C4-2B (cell line): ENCODE data around the gene LCNL1.

Source experiments
- H3K27ac ChIP-seq: fragments of 450-650 bp; 2 replicates; pipeline ENCODE4 v1.5.1; 2017
- CTCF ChIP-seq: fragments of 450-650 bp; conservative IDR thresholded peaks from 2 replicates; pipeline ENCODE4 v1.5.1; 2017; ENCODE audit warnings: mild to moderate bottlenecking
- ZFX ChIP-seq: fragments of 450-650 bp; IDR thresholded peaks from 2 replicates; pipeline ENCODE4 v1.6.1; 2017

The LCNL1 gene

GRCh38 chr9:136953771-136954269, 29.0 kb upstream of the LCNL1 start:
- TF ChIP-seq CTCF (no peak), ZFX (no peak)
- no peak overlapping the region for H3K27ac ChIP-seq

GRCh38 chr9:136954270-136955083, 28.3 kb upstream of the LCNL1 start:
- no peak for TF ChIP-seq CTCF
- no peak for TF ChIP-seq ZFX
- no peak overlapping the region for H3K27ac ChIP-seq

- no peak for TF ChIP-seq CTCF
- no peak for TF ChIP-seq ZFX
- no peak overlapping the region for H3K27ac ChIP-seq
Observed at GRCh38 chr9:136955202-136955942, 27.4 kb upstream of the LCNL1 start.

DNA sequence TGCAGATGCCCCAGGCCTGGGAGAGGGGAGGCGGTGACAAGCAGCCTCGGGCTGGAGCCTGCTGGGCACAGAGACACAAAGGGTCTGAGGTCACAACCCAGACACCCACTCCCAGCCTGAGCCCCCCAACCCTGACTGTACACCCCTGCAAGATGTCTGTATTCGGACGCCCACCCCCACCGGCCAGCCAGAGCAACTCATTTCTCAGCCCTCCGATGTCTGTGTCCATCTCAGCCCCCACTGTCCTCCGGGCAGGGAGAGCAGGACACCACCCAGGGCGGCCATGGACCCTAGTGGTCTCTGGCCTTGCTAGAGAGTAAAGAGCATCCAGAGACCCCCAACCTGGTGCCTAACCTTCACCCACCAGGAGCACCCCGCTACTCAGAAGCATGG, 26.9 kb upstream of the LCNL1 start:
- TF ChIP-seq CTCF (no peak), ZFX (no peak)

GRCh38 chr9:136956604-136957003, 26.2 kb upstream of the LCNL1 start:
- no peak overlapping the region for H3K27ac ChIP-seq
- no peak for TF ChIP-seq CTCF
- no peak for TF ChIP-seq ZFX

More for the DNA sequence above, 26.9 kb upstream of the LCNL1 start:
- no peak overlapping the region for H3K27ac ChIP-seq

- TF ChIP-seq CTCF (no peak), ZFX (no peak)
- no peak overlapping the region for H3K27ac ChIP-seq
Observed at GRCh38 chr9:136957461-136957860, 25.3 kb upstream of the LCNL1 start.

- no peak overlapping the region for H3K27ac ChIP-seq
- TF ChIP-seq ZFX (no peak), CTCF (no peak)
Observed at GRCh38 chr9:136957901-136958300, 24.9 kb upstream of the LCNL1 start.
